ENCODE results near the gene IFNGR2. TPM values are rescaled to one million over a fixed set of nuclear protein-coding genes. Genes with fewer than 3 reads are reported as not detected.

IFNGR2 gene
- total and polyA plus RNA-seq, 2 of the 4 experiments (the other 2 are of a cell fraction), result 66.0 to 73.8 TPM

- no peak overlapping the region for H3K27ac ChIP-seq (ENCODE audit: insufficient read depth, low read length)
- no peak overlapping the region for H3K14ac ChIP-seq (replicated peaks; ENCODE audit: low read depth, low read length)
- no peak overlapping the region for H4K91ac ChIP-seq (ENCODE audit: insufficient read depth, low read depth, low read length)
- H3K9me3 ChIP-seq (ENCODE audit: control insufficient read depth, insufficient read depth, low read length), result peaks cover 28% of the 10 kb centered on the region
- DNase-seq, result no peak
- H3K4me1 ChIP-seq (ENCODE audit: control insufficient read depth, insufficient read depth, low read length), result no peaks in the 10 kb centered on the region
- H3K36me3 ChIP-seq (ENCODE audit: control insufficient read depth, insufficient read depth, low read length), result no peaks in the 10 kb centered on the region
- no peak overlapping the region for H3K9ac ChIP-seq (ENCODE audit: low read depth, low read length)
- no peak overlapping the region for H2AK9ac ChIP-seq (replicated peaks; ENCODE audit: low read depth, low read length, poor library complexity)
- H3K4me3 ChIP-seq (ENCODE audit: insufficient read depth, low read depth, low read length), result no peak overlapping the region
- BruUV-seq (replicated peaks), result no TSS peak
- no peaks in the 10 kb centered on the region for H3K9me1 ChIP-seq (ENCODE audit: insufficient read depth, low read length)
- TF ChIP-seq SMC3 (IDR thresholded peaks at IDR 0.05; ENCODE audit: low read depth, low read length), result no peak
- no peaks in the 10 kb centered on the region for H3K79me1 ChIP-seq (ENCODE audit: low read depth in 1 of 2, low read length in 2 of 2)
- CTCF ChIA-PET, result no interaction called here
- intact Hi-C loops (cut with micrococcal nuclease) (no loop called here), dilution Hi-C loops (cut with HindIII; ENCODE audit: low sequenced_read_pairs, unreplicated experiment) (no loop called here), in situ Hi-C loops (cut with MboI; ENCODE audit: low sequenced_read_pairs) (no loop called here)
- H2BK120ac ChIP-seq (ENCODE audit: low read depth, low read length), result no peak overlapping the region
- no peak overlapping the region for H3K4ac ChIP-seq (ENCODE audit: low read depth, low read length)
- ATAC-seq (ENCODE audit: low read depth), result no peak
- H4K20me1 ChIP-seq (ENCODE audit: insufficient read depth, low read length), result no peaks in the 10 kb centered on the region
- H2AK5ac ChIP-seq (ENCODE audit: low read depth, low read length), result no peak overlapping the region
- no peak overlapping the region for H2BK15ac ChIP-seq (ENCODE audit: low read depth, low read length)
- H4K8ac ChIP-seq (ENCODE audit: low read depth in 2 of 2, low read length in 2 of 2), result no peak overlapping the region
- no peak overlapping the region for H3K23ac ChIP-seq (ENCODE audit: low read depth, low read length)
- H3K4me2 ChIP-seq (ENCODE audit: low read depth, low read length), result no peak overlapping the region
- 100% methylated on average over 1 of the region's 4 CpGs; no CpG with 5 or more reads in 1 of the 2 experiments for WGBS, 2 experiments (ENCODE audit: extremely low coverage in 2 of 2, insufficient read length in 1 of 2)
- no peak overlapping the region for H4K5ac ChIP-seq (ENCODE audit: low read depth, low read length)
- no peak overlapping the region for H2BK20ac ChIP-seq (ENCODE audit: low read depth, low read length)
- no peak overlapping the region for H2BK5ac ChIP-seq (ENCODE audit: low read depth, low read length, poor library complexity, severe bottlenecking)
- no peaks in the 10 kb centered on the region; the same call in 1 of the 2 replicates for H3K27me3 ChIP-seq (ENCODE audit: control insufficient read depth, insufficient read depth, low read length)
- no peak overlapping the region for H3K18ac ChIP-seq (ENCODE audit: low read depth, low read length)
- POLR2A ChIA-PET (ENCODE audit: unreplicated experiment), result no interaction called here
- H2AFZ ChIP-seq (replicated peaks; ENCODE audit: low read length, poor library complexity), result no peak overlapping the region
- no peak overlapping the region for H3K56ac ChIP-seq (ENCODE audit: extremely low read depth, insufficient read depth, low read length)
Measured at GRCh38 chr21:33368124-33368523, 35.1 kb upstream of the IFNGR2 start.
